SHP77 treated with DMSO at 0.1 percent for 48 hours (cell line): Measurements from ENCODE around the gene TTC38.
"Not testable (repeated sequence)": the region's sequence is repeated elsewhere in the genome, so short reads cannot be mapped to it uniquely, and the experiment has no call there.

Experiments
- DNase-seq: peaks from one replicate; lab custom pipeline; 2025; lab: John Stamatoyannopoulos, UW

TTC38 gene

DNA sequence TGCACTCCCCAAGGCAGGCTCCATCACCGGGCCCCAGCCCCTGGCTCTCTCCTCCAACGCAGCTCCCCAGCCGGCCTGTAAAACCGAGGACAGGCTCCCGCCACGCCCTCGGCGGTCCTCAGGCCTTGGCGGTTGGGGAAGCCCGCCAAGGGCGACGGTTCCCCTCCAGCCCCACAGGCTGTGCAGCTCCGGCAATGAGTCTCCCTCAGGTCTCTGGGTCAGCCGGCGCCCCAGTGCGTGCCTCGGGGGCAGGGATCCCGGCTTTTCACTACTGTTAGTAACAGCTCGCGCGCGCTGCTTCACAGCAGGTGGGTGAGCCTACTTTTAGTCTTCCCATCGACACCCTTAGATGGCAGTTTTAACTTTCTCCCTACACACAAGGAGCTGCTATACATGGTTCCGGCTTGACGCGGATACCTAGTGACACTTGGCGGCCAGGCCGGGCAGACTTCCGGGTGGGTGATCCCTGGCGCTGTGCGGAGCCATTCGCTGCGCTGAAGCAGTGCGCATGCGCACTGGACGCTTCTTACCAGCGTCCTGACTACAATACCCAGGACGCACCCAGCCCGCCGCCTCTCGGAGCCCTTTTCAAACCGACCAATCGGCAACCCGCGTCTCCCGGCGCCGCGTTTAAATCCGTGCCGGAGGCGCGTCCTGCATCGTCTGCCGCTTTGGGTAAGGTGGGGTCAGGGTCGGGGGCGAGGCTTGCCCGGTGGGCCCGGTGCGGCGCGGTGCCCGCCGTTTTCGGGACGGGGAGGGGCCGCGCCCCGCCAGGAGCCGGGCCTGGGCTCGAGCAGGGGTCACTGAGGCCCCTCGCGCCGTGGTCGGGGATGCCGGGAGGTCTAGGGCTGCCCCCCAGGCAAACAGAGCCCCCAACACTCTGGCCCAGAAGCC, 28.7 kb downstream of the TTC38 start, which contains the start of gene GTSE1:
Gene GTSE1 (plus strand): TSS at position 614 of the 894 bp plus-strand sequence. CDS start 531 bp downstream, outside the sequence.
- DNase-seq, result peak; percentile 97

DNA sequence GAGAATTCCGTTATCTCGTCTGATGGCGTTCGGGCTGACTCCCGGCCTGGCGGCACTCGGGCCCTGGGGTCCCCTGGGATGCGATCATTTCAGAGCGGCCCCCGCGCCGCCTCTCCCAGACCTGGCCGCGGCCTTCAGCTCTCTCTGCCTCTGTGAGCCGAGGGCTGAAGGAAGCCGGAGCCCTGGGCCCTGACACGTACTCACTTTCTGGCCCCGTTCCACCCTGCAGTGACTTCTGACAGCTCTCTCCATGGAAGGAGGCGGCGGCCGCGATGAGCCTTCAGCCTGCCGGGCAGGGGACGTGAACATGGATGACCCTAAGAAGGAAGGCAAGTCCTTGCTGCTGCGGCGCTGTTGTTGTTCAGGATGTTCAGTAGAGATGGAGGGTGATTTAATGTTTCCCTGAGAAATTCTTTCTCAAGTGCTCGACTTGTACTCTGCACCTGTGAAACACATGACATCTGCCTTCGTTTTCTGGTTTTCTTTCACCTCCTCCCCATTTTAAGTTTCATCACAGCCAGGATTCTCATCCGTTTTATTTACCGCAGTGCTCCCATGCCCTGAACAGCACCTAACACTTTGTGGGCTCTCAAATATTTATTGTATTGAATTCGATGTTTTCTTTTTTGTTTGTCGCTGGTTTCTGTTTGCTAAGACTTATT, 29.5 kb downstream of the TTC38 start:
- peak; percentile 9 for DNase-seq

DNA sequence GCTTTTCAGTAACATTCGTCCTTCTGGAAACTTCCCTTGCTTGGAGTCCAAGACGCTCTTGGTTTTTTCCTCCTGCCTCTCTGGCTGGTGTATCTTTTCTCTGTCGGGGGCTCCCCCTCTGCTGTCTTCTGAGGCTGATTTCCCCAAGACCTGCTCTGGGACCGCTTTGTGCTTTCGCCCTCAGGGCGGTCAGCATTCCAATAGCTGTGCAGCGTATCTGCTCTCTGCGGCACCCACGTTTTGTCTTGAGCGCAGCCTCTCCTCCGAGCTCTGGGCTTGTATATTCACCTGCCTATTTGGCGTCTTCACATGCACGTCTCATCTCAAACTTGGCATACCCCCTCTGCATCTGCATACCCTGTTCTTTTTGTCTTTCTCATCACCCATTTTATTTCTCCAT, 31.3 kb downstream of the TTC38 start:
- DNase-seq, result no peak

DNA sequence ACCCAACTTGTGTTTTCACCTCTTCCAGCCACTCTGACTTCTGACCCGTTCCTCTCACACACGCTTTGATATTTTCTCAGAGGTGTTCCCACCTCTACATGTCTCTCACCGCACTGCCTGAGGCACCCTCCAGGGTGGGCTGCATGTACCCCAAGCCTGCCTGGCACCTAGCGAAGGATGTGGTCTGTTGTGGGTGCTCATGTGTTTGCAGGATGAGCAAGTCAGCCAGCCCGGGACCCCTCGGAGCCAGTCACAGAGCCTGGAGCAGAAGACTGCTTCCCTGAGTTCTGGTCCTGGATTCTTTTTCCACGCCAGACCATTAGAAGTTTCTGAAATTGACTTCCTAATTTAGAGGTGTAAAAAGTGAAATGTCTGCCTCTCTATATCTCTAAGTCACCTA, 32.7 kb downstream of the TTC38 start:
- DNase-seq, result no peak

DNA sequence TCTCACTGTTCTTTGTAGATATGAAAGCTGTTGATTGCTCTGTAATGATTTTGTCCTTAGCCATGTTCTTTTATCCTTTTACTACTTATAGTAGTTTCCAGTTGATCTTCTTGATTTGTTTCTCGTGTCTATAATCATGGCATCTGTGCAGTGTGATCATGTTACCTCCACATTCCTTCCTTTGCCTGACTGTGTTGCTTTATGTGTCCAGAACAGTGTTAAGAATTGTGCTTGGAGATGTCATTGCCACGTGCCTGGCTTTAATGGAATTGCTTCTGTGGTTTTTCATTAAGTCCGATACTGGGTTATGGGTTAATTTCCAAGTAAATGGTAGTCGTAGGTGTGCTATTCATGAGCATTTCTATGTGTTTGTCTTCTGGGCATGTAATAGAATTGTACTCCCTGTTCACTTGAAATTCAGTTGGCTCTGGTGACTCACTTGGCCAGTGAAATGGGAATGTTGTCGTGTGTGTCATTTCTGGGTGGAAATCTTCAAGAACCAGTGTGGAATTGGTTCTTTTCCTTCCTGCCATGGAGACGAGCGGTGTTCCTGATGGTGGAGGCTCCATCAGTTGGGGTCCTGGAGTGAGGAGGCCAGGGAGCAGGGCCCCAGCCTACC, 35.6 kb downstream of the TTC38 start:
- DNase-seq, result no peak

DNA sequence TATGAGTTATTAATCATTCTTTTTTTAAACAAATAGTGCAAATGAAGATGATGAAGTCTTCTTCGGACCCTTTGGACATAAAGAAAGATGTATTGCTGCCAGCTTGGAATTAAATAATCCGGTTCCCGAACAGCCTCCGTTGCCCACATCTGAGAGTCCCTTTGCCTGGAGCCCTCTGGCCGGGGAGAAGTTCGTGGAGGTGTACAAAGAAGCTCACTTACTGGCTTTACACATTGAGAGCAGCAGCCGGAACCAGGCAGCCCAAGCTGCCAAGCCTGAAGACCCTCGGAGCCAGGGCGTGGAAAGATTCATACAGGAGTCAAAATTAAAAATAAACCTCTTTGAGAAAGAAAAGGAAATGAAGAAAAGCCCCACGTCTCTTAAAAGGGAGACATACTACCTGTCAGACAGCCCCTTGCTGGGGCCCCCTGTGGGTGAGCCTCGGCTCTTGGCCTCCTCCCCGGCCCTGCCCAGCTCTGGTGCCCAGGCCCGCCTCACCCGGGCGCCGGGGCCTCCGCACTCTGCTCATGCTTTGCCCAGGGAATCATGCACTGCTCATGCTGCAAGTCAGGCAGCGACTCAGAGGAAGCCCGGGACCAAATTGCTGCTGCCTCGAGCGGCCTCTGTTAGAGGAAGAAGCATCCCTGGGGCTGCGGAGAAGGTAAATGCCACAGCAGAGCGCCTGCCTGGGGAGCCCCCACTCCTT, 40.6 kb downstream of the TTC38 start:
- DNase-seq, result no peak

DNA sequence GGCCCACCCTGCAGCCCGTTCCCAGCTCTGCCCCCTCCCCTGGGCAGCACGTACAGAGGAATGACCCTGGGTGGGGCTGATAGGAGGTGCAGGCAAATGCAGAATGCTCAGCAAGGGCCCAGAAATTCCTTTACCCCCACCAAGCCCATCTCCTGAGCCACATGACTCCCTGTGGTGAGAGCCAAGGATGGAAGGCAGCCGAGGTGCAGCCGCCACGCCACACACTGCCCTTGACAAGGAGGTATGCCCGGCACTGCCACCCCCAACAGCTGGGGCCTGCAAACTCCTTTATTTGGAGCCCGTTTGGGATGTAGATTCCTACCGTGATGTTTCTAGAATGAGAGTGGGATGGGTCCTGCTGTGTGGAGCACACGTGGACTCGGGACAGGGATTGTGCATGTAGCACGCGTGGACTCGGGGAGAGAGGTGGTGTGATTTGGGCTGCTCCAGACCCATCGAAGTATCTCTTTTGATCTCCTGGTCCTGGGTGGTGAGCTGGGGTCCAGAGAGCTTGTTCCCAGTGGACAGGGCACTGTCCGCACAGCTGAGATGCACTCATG, 41.8 kb downstream of the TTC38 start:
- DNase-seq, result no peak

DNA sequence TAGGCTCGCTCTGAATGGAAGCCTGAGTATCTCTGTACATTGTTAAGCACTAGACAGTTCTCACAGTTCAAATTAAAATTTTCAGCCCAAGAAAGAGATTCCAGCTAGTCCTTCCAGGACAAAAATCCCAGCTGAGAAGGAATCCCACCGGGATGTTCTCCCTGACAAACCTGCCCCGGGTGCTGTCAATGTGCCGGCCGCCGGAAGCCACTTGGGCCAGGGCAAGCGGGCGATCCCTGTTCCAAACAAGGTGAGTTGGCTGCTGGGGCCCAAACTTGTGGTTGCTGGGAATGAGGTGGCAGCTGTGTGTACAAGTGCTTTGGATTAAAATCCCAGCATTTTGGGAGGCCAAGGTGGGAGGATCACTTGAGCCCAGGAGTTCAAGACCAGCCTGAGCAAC, 44.2 kb downstream of the TTC38 start:
- DNase-seq, result no peak

DNA sequence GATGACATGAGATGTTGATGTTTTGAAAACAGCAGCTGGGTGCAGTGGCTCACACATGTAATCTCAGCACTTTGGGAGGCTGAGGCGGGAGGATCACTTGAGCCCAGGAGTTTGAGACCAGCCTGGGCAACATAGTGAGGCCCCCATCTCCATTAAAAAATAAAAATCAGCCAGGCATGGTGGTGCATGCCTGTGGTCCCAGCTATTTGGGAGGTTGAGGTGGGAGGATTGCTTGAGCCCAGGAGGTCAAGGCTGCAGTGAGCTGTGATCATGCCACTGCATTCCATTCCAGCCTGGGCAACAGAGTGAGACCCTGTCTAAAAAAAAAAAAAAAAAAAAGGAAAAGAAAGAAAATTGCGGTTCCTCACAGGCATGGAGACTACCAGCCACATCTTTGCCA, 45.0 kb downstream of the TTC38 start:
- DNase-seq, result not testable (repeated sequence)

DNA sequence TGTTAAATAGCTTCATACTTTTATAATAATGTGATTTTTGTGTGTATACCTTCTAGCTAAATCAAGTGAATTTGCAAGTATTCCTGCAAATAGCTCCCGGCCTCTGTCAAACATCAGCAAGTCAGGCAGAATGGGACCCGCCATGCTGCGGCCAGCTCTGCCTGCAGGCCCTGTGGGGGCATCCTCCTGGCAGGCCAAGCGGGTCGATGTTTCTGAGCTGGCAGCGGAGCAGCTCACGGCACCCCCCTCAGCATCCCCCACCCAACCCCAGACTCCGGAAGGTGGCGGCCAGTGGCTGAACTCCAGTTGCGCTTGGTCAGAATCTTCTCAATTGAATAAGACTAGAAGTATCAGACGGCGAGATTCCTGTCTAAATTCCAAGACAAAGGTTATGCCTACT, 48.2 kb downstream of the TTC38 start:
- DNase-seq, result no peak

DNA sequence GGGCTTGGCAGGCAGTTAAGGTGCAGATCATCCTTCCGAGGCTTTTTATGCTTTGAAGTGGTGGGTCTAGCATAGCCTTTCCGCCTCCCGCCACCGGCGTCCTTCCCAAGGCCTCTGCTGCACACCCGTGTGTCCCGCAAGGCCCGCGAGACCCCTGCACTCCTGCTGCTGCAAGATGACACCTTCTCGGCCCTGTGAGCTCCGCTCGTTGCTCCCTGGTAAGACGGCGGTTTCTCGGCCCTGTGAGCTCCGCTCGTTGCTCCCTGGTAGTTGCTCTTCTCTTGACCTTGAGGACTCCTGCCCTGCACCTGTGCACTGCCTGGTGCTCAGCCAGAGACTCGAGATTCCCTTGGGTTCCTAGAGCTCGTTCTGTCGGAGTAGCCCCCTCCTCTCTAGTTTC, 49.8 kb downstream of the TTC38 start:
- no peak for DNase-seq

DNA sequence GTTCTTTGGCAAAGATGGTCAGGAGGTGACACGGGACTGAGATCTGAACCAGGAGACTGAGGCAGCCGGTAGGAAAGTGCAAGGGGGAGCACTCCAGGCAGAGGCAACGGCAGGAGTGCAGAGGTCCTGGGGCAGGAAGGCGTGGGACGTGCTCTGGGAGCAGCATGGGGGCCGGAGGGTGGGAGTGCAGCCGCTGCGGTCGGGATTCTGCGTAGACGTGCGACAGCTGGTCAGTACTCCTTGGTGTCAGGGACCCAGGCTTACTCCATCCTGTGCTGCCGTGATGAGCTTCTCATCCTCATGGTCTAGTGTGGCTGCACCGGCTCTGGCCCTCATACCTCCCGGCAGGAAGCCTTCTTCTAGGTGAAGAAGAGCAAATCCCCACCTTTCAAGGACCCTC, 50.8 kb downstream of the TTC38 start:
- no peak for DNase-seq

DNA sequence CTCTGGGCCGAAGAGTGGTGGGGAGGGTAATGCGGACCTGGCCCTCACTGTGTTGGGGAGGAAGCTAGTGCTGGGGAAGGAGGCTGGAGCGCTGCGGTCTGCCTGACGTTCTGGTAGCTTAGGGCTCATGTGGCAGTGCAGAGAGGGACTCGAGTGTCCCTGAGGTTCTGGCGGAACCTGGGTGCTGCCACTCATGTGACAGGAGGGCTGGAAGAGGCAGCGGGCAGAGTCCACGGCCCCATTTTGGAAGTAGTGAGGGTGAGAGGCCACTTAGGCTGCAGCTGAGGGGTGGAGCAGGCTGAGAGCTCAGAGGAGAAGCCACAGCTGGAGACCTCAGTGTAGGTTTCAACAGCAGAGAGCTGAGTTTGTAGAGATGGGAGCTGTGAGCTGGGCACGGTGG, 51.5 kb downstream of the TTC38 start:
- DNase-seq, result no peak

DNA sequence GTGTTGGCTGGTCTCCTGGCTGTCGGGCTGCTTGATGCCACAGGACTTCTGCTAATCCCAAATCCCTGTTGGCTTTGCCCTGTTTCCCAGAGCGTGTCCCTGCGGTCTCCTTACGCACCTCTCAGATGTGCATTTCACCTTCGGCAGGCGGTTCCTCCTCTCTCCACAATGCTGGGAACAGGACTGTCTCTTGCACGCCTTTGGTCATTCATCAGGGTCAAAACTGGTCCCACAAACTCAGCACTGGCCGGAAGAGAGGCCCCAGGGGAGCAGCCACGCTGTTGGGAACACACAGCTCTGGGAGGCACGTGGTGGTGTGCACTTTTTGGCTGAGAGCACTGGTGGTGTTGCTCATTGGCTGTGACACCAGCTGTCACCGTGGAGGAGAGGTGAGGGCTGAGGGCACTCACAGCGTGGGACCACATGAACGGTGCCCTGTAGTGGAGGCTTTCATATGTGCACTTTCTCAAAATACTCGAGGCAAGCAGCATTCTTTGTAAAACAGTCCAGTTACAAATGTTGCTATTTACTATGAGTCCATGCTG, 52.4 kb downstream of the TTC38 start:
- DNase-seq, result no peak

DNA sequence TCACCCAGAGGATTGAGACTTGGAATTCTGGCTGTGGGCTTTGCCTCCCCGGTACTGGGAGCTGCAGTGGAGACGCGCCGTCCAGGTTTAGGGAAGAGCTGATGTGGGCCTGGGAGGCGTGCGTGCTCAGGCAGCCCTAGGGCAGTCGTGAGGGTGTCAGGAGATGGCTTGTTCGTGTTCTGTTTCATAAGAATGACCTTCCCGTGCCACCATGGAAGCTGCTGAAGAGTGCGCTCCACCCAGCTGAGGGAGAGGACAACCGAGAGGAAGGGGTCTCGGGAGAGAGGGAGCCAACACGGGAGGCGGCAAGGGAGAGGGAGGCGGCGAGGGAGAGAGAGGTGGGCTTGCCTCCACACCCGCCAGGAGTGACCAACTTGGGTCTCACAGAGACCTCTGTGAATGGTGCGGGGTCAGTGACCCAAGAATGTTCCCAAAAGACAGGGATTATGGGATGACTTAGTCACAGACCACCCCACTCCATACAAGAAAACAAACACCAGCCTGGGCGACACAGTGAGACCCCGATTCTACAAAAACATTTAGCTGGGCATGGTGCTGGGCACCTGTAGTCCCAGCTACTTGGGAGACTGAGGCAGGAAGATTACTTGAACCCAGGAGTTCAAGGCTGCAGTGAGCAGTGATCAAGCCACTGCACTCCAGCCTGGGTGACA, 53.0 kb downstream of the TTC38 start:
- DNase-seq, result no peak

DNA sequence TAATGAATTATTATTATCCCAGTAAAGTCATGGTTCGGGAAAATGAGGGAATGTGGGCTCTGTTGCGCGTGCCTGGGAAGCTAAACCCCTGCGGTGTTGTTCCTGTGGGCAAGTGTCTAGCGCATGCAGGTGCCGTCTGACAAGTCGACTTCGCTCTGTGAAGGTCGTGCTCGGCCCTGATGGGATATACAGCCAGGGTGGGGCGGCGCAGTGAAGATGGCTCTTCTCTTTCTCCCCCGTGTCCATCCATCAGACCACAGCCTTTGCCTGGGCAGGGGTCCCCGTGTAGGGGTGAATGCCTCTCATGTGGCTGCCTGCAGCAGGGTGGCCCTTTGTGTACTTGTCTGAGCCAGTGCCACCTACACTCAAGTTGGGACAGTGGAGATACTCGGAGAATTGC, 54.9 kb downstream of the TTC38 start:
- no peak for DNase-seq

DNA sequence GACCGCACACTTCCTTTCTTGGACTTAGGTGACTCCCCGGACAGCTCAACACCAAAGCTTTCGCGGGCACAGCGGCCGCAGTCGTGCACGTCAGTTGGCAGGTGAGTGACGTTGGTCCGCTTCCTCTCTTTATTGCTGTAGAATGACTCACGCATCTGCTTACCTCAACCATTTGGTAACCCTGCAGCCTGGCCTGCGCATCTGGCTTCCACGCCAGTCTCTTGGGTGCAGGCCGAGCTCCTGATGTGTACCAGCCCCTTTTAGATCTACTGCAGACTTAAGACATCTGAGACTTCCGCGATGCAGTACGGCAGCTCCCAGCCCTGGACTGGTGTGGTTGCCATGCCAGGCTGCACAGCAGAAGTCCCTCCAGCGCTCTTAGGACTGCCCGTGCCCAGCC, 55.4 kb downstream of the TTC38 start:
- no peak for DNase-seq

DNA sequence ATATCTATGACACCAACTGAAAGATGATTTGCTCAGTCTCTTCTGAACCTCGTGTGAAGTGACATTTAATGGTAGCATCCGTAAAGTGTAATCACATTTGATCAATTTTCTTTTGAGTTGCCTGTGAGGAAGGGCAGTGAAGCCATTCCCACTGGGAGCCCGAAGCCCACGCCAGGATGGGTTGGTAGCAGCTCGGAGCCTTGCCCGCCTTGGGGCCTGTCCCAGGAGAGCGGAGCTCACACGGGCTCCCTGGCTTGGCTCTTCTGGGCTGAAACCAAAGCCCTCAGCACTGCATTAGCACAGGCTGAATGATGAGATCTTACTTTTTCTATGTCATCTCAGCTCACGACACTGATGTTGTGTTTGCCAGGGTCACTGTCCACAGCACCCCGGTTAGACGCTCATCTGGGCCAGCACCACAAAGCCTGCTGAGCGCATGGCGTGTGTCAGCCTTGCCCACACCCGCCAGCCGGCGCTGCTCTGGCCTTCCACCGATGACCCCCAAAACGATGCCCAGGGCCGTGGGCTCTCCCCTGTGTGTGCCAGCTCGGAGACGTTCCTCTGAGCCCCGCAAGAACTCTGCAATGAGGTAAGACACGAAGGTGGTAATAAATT, 58.4 kb downstream of the TTC38 start:
- DNase-seq, result no peak

DNA sequence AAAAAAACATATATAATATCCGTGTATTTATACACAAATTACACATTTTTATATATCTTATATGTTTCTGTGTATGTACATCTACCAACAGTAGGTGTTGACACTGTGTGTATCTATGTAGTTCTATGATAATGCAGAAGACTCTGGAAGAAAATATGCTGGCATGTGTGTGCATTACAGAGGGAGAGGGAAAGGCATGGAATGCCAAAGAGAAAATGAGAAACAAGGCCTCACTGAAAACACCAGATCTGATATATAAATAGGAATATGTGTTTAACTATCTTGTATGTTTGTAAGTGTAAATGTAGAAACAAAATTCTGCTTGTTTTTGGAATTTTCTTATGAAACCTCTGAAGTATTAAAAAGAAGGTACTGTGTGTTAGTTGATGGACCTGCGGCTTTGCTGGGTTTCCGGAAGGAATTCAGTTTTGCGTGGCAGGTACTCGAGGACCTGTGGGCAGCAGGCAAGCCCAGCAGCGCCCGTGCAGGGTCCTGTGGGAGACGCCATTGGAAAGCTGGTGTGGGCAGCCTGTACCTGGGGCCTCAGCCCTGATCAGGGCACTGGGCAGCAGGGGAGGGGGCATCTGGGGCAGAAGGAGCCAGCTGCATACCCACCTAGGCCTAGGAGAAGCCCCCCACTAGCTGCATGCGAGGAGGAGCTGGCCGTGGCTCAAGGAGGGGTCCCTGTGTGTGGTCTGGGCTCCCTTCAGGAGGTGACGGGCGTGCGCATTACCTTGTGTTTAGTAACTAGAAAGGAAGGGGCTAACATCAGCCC, 60.1 kb downstream of the TTC38 start:
- no peak for DNase-seq

DNA sequence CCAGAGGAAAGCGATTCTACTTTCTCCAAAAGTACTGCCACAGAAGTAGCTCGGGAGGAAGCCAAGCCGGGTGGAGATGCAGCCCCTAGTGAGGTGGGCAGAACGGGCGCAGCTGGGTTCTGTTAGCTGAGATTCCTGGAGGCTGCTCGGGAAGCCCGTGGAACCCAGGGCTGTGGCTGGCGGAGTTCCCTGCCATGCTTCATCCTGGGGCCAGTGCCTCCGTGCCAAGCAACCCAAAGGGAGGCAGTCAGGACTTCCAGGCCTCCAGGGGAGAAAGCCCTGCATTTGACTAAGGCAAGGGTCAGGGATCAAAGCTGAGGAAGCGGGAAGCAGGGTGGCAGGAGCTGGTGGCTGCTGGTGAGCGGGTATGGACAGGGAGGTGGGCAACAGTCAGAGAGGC, 61.0 kb downstream of the TTC38 start:
- DNase-seq, result no peak
